ENCODE measurements around the gene INPP5E.

Gene INPP5E

DNA sequence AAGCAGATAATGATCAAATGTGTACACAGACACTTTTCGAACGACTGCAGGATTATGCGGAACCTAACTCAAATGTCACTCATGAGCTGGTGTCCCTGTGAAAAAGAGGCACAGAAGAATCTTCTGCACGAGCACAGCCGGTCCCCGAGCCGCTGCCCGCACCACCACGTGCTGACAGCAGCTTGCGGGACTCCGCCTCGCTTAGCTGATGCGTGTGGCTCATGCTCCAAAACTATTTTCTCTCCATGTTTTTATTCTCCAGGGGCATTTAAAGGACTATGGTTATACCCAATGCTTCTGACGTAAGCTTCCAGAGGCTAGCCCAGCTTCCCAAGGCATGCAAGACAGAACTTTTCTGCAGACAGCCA is 33.7 kb upstream of the INPP5E start:
- DNase-seq = no peak

DNA sequence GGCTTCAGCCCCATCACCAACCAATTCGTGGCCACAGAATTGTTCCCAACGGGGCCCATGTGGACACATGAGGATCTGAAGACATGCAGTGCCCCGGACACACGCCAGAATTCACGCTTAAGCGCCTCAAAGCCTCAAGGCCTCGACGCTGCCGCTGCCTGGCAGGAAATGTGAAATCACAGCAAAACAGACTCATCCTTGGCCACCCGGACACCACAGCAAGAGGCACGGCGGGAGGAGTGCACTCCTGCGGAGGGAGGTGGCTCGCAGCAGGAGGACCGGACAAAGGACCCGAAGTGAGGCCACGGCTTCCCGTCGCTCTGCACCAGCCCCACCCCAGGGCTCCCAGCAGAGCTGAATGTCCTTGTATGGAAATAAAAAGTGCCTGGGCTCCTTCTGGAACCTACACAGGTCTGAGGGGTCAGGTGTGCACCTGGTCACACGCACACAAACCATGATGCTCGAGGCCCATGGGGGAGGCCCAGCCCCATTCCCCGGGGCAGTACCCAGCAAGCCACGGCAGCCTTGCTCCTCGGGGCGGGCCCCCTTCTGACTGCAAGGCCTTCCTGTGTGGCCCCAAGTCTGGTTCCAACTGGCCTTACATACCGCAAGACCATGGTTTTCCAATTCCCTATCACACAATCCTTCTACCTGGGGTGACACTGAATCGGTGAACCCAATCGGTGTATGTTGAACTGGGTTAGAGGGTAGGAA is 33.2 kb upstream of the INPP5E start:
- no peak for DNase-seq

GRCh38 chr9:136471802-136472487 is 32.3 kb upstream of the INPP5E start:
- no peak for DNase-seq

- no peak for DNase-seq
These were observed 31.3 kb upstream of the INPP5E start for GRCh38 chr9:136470792-136471469.

GRCh38 chr9:136470356-136470755 is 30.7 kb upstream of the INPP5E start:
- no peak for DNase-seq

DNA sequence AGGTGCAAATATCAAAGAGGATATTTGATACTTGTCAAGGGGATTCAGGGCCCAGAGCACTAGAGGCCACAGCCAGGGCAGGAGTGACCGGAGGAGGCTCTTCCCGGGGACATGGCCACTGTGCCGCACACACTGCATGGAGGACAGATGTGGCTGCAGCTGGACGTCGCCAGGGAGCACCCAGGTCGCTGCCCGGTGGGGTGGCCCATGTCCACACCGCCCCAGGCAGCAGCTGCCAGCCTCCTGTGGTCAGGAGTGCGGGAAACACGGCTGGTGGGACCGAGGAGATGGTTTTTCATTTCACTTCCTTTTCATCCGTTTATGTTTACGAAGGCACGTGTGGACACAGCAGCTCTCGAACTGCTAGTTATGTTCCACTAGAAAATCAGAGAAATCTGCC is 28.1 kb upstream of the INPP5E start:
- no peak for DNase-seq

DNA sequence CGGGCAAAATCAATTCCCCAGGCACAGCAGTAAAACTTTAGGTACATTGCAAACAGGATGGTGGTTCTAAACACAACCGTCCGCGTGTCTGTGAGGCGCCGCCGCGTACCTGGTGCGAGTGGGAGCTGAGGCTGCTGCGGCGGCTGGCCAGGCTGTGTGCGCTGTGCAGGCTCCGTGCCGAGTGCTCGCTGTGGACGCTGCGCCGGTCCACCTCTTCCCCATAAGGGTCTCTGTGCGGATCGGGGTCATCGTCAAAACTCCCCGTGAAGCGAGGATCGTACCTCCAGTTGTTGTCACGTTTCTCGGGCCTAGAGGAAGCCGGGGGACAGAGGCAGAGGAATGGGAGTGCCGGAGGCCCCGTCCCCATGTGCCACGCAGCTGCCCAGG is 26.5 kb upstream of the INPP5E start:
- no peak for DNase-seq

DNA sequence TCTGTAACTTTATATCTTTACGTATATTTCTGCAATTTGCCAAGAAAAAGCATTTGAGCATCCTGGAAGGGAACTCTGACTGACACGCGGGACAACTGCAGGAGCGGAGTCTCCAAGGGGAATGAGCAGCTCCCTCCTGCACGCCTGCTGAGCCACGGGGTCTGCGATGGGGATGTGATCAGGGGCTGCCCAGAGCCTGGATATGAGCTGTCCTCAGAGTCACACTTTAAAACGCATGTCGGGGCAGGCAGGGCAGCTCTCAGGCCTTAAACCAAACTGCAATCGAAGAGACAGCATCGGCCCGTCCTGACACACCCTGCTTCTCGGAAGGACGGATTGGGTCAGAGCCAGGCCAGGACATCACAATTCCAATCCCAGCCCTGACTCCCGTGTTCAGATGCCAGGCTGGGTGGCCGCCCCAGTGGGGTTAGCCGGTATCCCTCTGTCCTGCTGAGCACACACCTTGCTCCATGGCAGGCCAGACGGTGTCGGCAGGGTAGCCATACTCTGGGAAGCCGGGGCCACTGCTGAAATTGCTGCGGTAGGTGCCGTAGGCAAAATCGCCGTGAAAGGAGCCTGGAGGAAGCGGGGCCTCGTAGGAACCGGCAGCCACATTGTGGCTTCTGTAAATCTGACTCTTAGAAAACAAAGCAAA is 26.0 kb upstream of the INPP5E start:
- DNase-seq = no peak

DNA sequence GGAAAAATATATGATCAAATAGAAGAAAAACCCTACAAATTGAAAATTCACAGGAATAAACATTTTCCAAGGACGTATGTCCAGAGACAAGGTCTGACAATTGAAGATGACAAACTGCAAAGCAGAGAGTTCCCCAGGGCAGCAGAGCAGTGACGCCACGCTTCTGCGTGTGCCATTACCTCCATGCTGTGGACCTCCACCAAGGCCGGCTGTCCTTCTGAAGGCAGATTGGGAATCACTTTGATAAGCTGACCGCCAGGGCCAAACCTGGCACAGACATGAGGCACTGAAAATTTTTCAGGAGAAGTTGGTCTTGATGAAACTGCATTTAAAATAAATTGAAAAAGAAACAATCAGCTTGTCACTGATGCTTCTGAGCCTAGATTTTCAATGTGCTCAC is 24.6 kb upstream of the INPP5E start:
- no peak for DNase-seq

DNA sequence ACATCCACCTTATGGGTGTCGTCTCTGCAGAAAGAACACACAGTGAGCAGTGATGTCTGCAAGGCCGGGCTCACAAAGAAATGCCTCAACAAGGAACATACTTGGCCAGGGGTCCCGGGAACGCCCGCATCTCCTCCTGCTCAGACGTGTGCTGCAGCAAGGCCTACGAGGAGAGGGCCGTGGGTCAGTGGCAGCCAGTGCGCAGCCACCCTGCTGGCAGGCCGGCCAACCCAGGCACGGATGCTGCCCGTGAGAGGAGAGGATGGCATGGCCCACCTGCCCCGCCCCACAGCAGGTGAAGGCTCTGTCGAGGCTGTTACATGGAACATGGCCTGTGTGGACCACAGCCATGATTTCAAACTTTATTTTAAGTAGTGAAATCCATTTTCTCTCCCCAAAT is 23.9 kb upstream of the INPP5E start:
- DNase-seq = no peak

- no peak for DNase-seq
These were observed 23.0 kb upstream of the INPP5E start for GRCh38 chr9:136462664-136463063.

DNA sequence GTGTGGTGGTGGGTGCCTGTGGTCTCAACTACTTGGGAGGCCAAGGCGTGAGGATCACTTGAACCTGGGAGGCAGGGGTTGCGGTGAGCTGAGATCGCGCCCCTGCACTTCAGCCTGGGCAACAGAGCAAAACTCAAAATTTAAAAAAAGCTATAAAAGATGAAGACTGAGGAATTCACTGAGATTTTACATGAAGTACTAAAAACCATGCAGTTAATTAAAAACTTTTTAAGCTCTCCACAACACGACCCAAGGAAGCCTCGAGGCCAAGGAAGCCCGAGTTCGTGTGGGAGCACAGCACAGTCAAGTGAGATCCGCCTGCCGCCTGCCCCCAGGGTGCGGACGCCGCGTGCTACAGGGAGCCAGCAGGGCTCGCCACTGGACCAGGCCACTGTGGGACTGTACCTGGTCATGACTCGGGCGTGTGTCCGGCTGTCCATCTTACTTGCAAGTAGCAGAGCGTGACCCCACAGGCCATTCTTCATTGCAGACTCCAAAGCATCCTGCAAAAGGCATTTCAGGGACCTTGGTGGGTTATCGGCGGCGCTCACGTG is 21.2 kb upstream of the INPP5E start:
- no peak for DNase-seq

- DNase-seq = no peak
These were observed 19.8 kb upstream of the INPP5E start for GRCh38 chr9:136459425-136459824.

- DNase-seq = no peak
These were observed 17.7 kb upstream of the INPP5E start for GRCh38 chr9:136457326-136457725.

DNA sequence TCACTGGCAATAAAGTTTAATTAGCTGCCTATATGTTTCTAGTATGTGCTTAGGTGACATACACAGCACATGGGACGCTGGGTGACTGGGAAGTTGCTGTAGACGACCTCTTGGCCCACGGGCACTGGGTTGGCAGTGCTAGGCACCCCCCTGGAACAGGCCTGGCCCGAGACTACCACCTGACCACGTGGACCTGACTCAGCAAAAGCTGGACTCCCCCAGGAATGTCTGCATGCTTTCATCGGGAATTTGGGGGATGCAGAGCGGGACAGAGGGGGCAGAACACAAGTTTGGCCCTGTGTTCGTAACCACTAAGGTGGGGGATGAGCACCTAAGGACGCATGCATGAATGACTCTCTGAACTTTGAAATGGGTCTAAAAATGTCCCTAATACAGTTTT is 16.6 kb upstream of the INPP5E start:
- DNase-seq = no peak

GRCh38 chr9:136455043-136456002 is 15.7 kb upstream of the INPP5E start:
- DNase-seq = no peak

- DNase-seq = no peak
These were observed 14.6 kb upstream of the INPP5E start for GRCh38 chr9:136454026-136454796.

GRCh38 chr9:136453326-136453725 is 13.7 kb upstream of the INPP5E start:
- DNase-seq = no peak

DNA sequence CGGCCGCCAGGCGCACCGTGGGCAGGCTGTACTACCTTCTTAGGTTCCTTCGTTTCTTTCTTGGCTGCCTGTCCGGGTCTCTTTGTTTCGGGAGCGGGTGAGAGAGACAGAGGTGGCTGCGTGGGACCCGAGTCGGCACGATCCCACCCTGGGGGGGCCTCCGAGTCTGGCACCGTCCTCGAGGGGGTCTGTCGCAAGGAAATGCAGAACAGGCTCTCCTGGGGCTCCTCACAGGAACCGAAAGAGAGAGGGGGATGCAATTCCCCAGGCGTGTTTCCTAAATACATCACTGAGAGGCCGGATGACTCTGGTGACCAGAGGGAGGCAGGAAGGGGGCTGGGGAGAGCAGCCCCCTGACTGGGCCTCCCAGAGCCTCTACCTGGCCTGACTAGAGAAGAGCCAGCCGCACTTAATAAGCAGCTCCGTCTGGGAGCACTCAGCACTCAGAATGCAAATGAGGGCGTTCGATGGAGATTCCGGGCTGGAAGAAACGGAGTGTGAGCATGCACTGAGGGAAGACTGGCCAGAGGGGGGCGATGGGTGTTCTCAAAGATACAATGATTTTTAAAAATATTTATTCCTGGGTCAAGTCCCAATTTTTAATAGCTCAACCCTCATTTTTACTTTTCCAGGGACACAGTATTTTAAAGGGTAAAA is 11.7 kb upstream of the INPP5E start:
- no peak for DNase-seq

DNA sequence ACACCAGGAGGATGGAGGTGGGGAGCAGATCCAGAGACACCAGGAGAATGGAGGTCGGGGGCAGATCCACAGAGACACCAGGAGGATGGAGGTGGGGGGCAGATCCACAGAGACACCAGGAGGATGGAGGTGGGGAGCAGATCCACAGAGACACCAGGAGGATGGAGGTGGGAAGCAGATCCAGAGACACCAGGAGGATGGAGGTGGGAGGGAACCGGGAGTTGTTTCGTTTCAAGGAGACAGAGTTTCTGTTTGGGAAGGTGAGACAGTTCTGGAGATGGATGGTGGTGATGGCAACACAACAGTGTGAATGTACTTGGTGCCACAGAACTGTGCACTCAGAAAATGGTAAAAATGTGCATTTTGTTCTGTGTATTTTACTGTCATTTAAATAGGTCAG is 9.0 kb upstream of the INPP5E start:
- DNase-seq = no peak

Data from NCI-H1436 treated with DMSO at 0.1 percent for 48 hours (cell line).